Calu3 (cell line): ENCODE data around the gene IAPP. TPM values are rescaled to one million over a fixed set of nuclear protein-coding genes. Genes with fewer than 3 reads are reported as not detected.
"Not testable (repeated sequence)": the region's sequence is repeated elsewhere in the genome, so short reads cannot be mapped to it uniquely, and the experiment has no call there.

Experiments
- BruUV-seq: library from RNA; stranded (reverse); fragments of 400-500 nt; replicated peaks from 2 replicates; lab custom pipeline; 2021; lab: Mats Ljungman, UMichigan
- CTCF ChIA-PET: fragments of 300-600 bp; sonication (Branson Sonifier 250); formaldehyde crosslinking; loops from one replicate; lab custom pipeline; 2022; ENCODE audit warnings: antibody characterized with exemption; lab: Charles Lee
- DNase-seq: peaks from one replicate; pipeline ENCODE4 v3.0.0; 2022
- H3K27ac Mint-ChIP-seq: one replicate; pipeline ENCODE4 v1.8.0; 2022; ENCODE audit warnings: mixed read lengths; ENCODE audit not compliant: unreplicated experiment
- H3K27me3 Mint-ChIP-seq: one replicate; pipeline ENCODE4 v1.8.0; 2022; ENCODE audit warnings: mixed read lengths; ENCODE audit not compliant: unreplicated experiment
- H3K36me3 Mint-ChIP-seq: one replicate; pipeline ENCODE4 v1.8.0; 2022; ENCODE audit warnings: mild to moderate bottlenecking, moderate library complexity, mixed read lengths; ENCODE audit not compliant: insufficient read depth, unreplicated experiment
- H3K4me1 Mint-ChIP-seq: one replicate; pipeline ENCODE4 v1.8.0; 2022; ENCODE audit warnings: mild to moderate bottlenecking, low read depth, mixed read lengths; ENCODE audit not compliant: unreplicated experiment
- H3K4me3 Mint-ChIP-seq: one replicate; pipeline ENCODE4 v1.8.0; 2022; ENCODE audit warnings: mild to moderate bottlenecking, low read depth, moderate library complexity, mixed read lengths; ENCODE audit not compliant: unreplicated experiment
- H3K9me3 Mint-ChIP-seq: one replicate; pipeline ENCODE4 v1.8.0; 2022; ENCODE audit warnings: low read depth, mixed read lengths; ENCODE audit not compliant: unreplicated experiment
- CTCF ChIP-seq: fragments of 200-600 bp; IDR thresholded peaks from one replicate; pipeline ENCODE4 v1.8.0; 2022; ENCODE audit warnings: antibody characterized with exemption; ENCODE audit not compliant: unreplicated experiment
- intact Hi-C: fragments of 100-400 bp; cut with micrococcal nuclease; formaldehyde crosslinking; loops from one replicate; pipeline ENCODE4 v1.10.0; 2022; ENCODE audit not compliant: unreplicated experiment
- total RNA-seq: library from RNA; stranded (reverse); gene quantifications from 2 replicates; pipeline ENCODE4 v1.2.3, GENCODE V29; 2022

Gene IAPP
- total RNA-seq, 1 experiment from 2014 or later, result not detected

- CTCF ChIA-PET, result no interaction called here
- BruUV-seq, result no TSS peak
- no peaks in the 10 kb centered on the region for H3K9me3 Mint-ChIP-seq
- H3K27ac Mint-ChIP-seq, result no peak overlapping the region
- H3K27me3 Mint-ChIP-seq, result no peaks in the 10 kb centered on the region
- no peak for DNase-seq
- H3K4me1 Mint-ChIP-seq, result no peaks in the 10 kb centered on the region
- no peaks in the 10 kb centered on the region for H3K36me3 Mint-ChIP-seq
- TF ChIP-seq CTCF, result no peak
- intact Hi-C loops, result no loop called here
- no peak overlapping the region for H3K4me3 Mint-ChIP-seq
These were observed 6.5 kb downstream of the IAPP start for GRCh38 chr12:21379218-21379617.

- BruUV-seq, intact Hi-C loops, H3K4me3 Mint-ChIP-seq, H3K36me3 Mint-ChIP-seq, DNase-seq, H3K27ac Mint-ChIP-seq, H3K9me3 Mint-ChIP-seq, H3K4me1 Mint-ChIP-seq, CTCF ChIA-PET: not testable (repeated sequence)
- peaks cover 16% of the 10 kb centered on the region for H3K27me3 Mint-ChIP-seq
These were observed 8.6 kb downstream of the IAPP start for GRCh38 chr12:21381320-21381719.

GRCh38 chr12:21384261-21384660 lies 11.6 kb downstream of the IAPP start:
- no TSS peak for BruUV-seq
- CTCF ChIA-PET, result no interaction called here
- H3K4me3 Mint-ChIP-seq, result no peak overlapping the region
- H3K4me1 Mint-ChIP-seq, result no peaks in the 10 kb centered on the region
- no peaks in the 10 kb centered on the region for H3K9me3 Mint-ChIP-seq
- TF ChIP-seq CTCF, result no peak
- H3K27me3 Mint-ChIP-seq, result peaks cover 24% of the 10 kb centered on the region
- DNase-seq, result no peak
- H3K36me3 Mint-ChIP-seq, result no peaks in the 10 kb centered on the region
- intact Hi-C loops, result no loop called here
- no peak overlapping the region for H3K27ac Mint-ChIP-seq

- TF ChIP-seq CTCF, result no peak
- intact Hi-C loops, result no loop called here
- Mint-ChIP-seq H3K27me3 (peaks cover 34% of the 10 kb centered on the region), H3K4me3 (no peak overlapping the region), H3K9me3 (no peaks in the 10 kb centered on the region), H3K27ac (no peak overlapping the region), H3K4me1 (no peaks in the 10 kb centered on the region), H3K36me3 (no peaks in the 10 kb centered on the region)
- DNase-seq, result no peak
- no TSS peak for BruUV-seq
- CTCF ChIA-PET, result no interaction called here
These were observed 14.5 kb downstream of the IAPP start for GRCh38 chr12:21387174-21387573.

GRCh38 chr12:21392384-21392783 lies 19.7 kb downstream of the IAPP start:
- peaks cover 23% of the 10 kb centered on the region for H3K27me3 Mint-ChIP-seq
- BruUV-seq, result no TSS peak
- CTCF ChIA-PET, result no interaction called here
- DNase-seq, result no peak
- no peaks in the 10 kb centered on the region for H3K36me3 Mint-ChIP-seq
- no peak overlapping the region for H3K4me3 Mint-ChIP-seq
- H3K27ac Mint-ChIP-seq, result no peak overlapping the region
- H3K9me3 Mint-ChIP-seq, result no peaks in the 10 kb centered on the region
- no peaks in the 10 kb centered on the region for H3K4me1 Mint-ChIP-seq
- no peak for TF ChIP-seq CTCF
- intact Hi-C loops, result no loop called here

GRCh38 chr12:21394828-21395626 lies 22.3 kb downstream of the IAPP start:
- H3K4me1 Mint-ChIP-seq, H3K27ac Mint-ChIP-seq, H3K36me3 Mint-ChIP-seq, CTCF ChIA-PET, DNase-seq, H3K4me3 Mint-ChIP-seq, intact Hi-C loops, H3K9me3 Mint-ChIP-seq, BruUV-seq: not testable (repeated sequence)
- H3K27me3 Mint-ChIP-seq, result peaks cover 23% of the 10 kb centered on the region
